ENCODE results near the gene CLDN6.

- no peak for TF ChIP-seq POLR2A (IDR thresholded peaks at IDR 0.05; ENCODE audit: low read depth, low read length)
- TF ChIP-seq POLR2AphosphoS5 (IDR thresholded peaks at IDR 0.05; ENCODE audit: low read depth, low read length): no peak
- no peak for TF ChIP-seq PAX5 (IDR thresholded peaks at IDR 0.05; ENCODE audit: insufficient read depth, low read length, severe bottlenecking)
These were observed 29.3 kb downstream of the CLDN6 start for GRCh38 chr16:2988590-2989099.
